ENCODE results near the gene TNFSF18. TPM values are rescaled to one million over a fixed set of nuclear protein-coding genes. Genes with fewer than 3 reads are reported as not detected.
A peak's percentile ranks its signal among the peaks of the same experiment; 100 is the strongest.
"Not testable (repeated sequence)": the region's sequence is repeated elsewhere in the genome, so short reads cannot be mapped to it uniquely, and the experiment has no call there.

TNFSF18 gene
- total RNA-seq, 1 donor from 2014 or later = 0.14 TPM

DNA sequence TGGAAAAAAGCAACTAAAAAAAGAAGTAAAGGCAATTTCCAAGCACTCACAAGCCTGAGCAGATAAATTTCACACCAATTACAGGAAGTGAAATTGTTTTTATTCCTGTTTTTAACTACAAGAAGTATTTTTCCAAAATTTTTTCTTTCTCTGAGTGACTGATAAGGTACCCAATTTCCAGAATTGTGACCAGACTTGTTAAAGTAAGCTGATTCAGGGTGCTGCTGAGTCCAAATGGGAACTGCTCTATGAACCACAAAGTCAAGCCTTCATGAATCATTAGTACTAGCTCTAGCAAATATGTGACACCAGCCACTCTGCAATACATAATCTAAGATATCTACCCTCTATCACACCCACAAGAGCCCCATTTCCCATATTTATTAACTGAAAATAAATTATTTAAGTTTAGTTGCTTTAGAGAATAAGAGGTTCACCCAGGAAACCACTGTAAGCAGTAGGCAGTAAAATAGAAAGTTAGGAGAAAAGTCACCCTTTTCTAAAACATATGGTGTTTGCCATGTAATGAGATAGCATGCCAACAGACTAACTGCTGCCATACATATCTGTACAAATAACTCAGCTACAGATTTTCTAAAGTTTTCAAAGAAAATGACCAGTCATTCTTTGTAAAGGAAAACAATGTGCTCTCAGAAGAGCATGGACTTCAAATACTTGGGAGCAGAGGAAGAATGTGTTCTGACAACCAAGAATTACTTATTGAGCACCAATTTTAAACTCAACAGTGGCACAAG, 43.1 kb upstream of the TNFSF18 start:
- no peaks in the 10 kb centered on the region for H3K27me3 Mint-ChIP-seq (ENCODE audit: low read depth, unreplicated experiment)
- no peaks in the 10 kb centered on the region for H3K79me2 ChIP-seq (ENCODE audit: insufficient read depth, low read length)
- FAIRE-seq (no peak), DNase-seq (ENCODE audit: low read depth) (peak; percentile 30)
- no peaks in the 10 kb centered on the region for H3K36me3 Mint-ChIP-seq (ENCODE audit: low read depth, unreplicated experiment)
- no peak overlapping the region for H3K4me2 ChIP-seq (ENCODE audit: low read length)
- no peak overlapping the region for H3K9ac ChIP-seq (ENCODE audit: low read length)
- peaks cover 6% of the 10 kb centered on the region for H3K4me1 Mint-ChIP-seq (ENCODE audit: low read depth, unreplicated experiment)
- no peak for TF ChIP-seq EZH2 (IDR thresholded peaks at IDR 0.05; ENCODE audit: insufficient read depth, low read length)
- TF ChIP-seq, protein P1, sequence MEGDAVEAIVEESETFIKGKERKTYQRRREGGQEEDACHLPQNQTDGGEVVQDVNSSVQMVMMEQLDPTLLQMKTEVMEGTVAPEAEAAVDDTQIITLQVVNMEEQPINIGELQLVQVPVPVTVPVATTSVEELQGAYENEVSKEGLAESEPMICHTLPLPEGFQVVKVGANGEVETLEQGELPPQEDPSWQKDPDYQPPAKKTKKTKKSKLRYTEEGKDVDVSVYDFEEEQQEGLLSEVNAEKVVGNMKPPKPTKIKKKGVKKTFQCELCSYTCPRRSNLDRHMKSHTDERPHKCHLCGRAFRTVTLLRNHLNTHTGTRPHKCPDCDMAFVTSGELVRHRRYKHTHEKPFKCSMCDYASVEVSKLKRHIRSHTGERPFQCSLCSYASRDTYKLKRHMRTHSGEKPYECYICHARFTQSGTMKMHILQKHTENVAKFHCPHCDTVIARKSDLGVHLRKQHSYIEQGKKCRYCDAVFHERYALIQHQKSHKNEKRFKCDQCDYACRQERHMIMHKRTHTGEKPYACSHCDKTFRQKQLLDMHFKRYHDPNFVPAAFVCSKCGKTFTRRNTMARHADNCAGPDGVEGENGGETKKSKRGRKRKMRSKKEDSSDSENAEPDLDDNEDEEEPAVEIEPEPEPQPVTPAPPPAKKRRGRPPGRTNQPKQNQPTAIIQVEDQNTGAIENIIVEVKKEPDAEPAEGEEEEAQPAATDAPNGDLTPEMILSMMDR (IDR thresholded peaks at IDR 0.05; ENCODE audit: insufficient read depth, low read depth, low read length) = no peak
- H3K4me1 ChIP-seq (ENCODE audit: insufficient read depth, low read length) = peaks cover 6% of the 10 kb centered on the region
- H3K9me3 ChIP-seq (ENCODE audit: insufficient read depth, low read depth, low read length) = no peaks in the 10 kb centered on the region
- H3K27ac Mint-ChIP-seq (ENCODE audit: unreplicated experiment) = no peak overlapping the region
- no peak overlapping the region for H3K27ac ChIP-seq (ENCODE audit: low read depth, low read length)
- no peaks in the 10 kb centered on the region for H3K27me3 ChIP-seq (ENCODE audit: insufficient read depth, low read length)
- H3K9me3 Mint-ChIP-seq (ENCODE audit: unreplicated experiment) = no peaks in the 10 kb centered on the region
- no peaks in the 10 kb centered on the region for H3K36me3 ChIP-seq (ENCODE audit: insufficient read depth, low read length)
- no peak overlapping the region for H3K4me3 Mint-ChIP-seq (ENCODE audit: unreplicated experiment)
- H2AFZ ChIP-seq (ENCODE audit: low read depth, low read length) = no peak overlapping the region
- H3K4me3 ChIP-seq (ENCODE audit: insufficient read depth, low read depth, low read length) = no peak overlapping the region
- no peaks in the 10 kb centered on the region for H4K20me1 ChIP-seq (ENCODE audit: insufficient read depth, low read length)

DNA sequence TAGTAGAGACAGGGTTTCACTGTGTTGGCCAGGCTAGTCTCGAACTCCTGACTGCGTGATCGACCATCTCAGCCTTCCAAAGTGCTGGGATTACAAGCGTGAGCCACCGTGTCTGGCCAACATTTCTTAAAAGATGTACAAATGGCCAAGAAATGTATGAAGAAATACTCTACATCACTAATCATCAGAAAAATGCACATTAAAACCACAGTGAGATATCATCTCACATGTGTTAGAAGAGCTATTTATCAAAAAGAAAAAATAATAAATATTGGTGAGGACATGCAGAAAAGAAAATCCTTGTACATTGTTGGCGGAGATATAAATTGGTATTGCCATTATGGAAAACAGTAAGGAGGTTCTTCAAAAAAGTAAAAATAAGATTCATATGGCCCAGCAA, 33.6 kb upstream of the TNFSF18 start:
- DNase-seq (ENCODE audit: low read depth) (peak; percentile 48), FAIRE-seq (no peak)
- Mint-ChIP-seq H3K4me1 (ENCODE audit: low read depth, unreplicated experiment) (no peaks in the 10 kb centered on the region), H3K9me3 (ENCODE audit: unreplicated experiment) (no peaks in the 10 kb centered on the region), H3K27ac (ENCODE audit: unreplicated experiment) (no peak overlapping the region), H3K27me3 (ENCODE audit: low read depth, unreplicated experiment) (peaks cover 8% of the 10 kb centered on the region), H3K36me3 (ENCODE audit: low read depth, unreplicated experiment) (no peaks in the 10 kb centered on the region), H3K4me3 (ENCODE audit: unreplicated experiment) (no peak overlapping the region)
- no peak overlapping the region for H2AFZ ChIP-seq (ENCODE audit: low read depth, low read length)
- no peak overlapping the region for H3K4me2 ChIP-seq (ENCODE audit: low read length)
- no peak overlapping the region for H3K27ac ChIP-seq (ENCODE audit: low read depth, low read length)
- no peaks in the 10 kb centered on the region for H3K27me3 ChIP-seq (ENCODE audit: insufficient read depth, low read length)
- H3K9me3 ChIP-seq (ENCODE audit: insufficient read depth, low read depth, low read length) = no peaks in the 10 kb centered on the region
- H3K9ac ChIP-seq (ENCODE audit: low read length) = no peak overlapping the region
- TF ChIP-seq EZH2 (IDR thresholded peaks at IDR 0.05; ENCODE audit: insufficient read depth, low read length) = no peak
- TF ChIP-seq, protein P1 (IDR thresholded peaks at IDR 0.05; ENCODE audit: insufficient read depth, low read depth, low read length) = no peak
- no peaks in the 10 kb centered on the region for H4K20me1 ChIP-seq (ENCODE audit: insufficient read depth, low read length)
- no peaks in the 10 kb centered on the region for H3K4me1 ChIP-seq (ENCODE audit: insufficient read depth, low read length)
- no peaks in the 10 kb centered on the region for H3K79me2 ChIP-seq (ENCODE audit: insufficient read depth, low read length)
- H3K36me3 ChIP-seq (ENCODE audit: insufficient read depth, low read length) = no peaks in the 10 kb centered on the region
- H3K4me3 ChIP-seq (ENCODE audit: insufficient read depth, low read depth, low read length) = no peak overlapping the region

DNA sequence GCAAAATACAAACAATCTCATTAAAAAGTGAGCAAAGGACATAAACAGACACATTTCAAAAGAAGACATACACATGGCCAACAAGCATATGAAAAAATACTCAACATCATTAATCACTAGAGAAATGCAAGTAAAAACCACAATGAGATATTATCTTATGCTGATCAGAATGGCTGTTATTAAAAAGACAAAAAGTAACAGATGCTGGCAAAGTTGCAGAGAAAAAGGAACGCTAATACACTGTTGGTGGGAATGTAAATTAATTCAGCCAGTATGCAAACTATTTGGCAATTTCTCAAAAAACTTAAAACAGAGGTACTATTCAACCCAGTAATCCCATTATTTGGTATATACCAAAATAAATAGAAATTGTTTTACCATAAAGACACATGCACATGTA, 32.2 kb upstream of the TNFSF18 start:
- no peak overlapping the region for H3K27ac Mint-ChIP-seq (ENCODE audit: unreplicated experiment)
- H3K9me3 ChIP-seq (ENCODE audit: insufficient read depth, low read depth, low read length) = no peaks in the 10 kb centered on the region
- H3K27me3 ChIP-seq (ENCODE audit: insufficient read depth, low read length) = no peaks in the 10 kb centered on the region
- H3K36me3 Mint-ChIP-seq (ENCODE audit: low read depth, unreplicated experiment) = no peaks in the 10 kb centered on the region
- no peak overlapping the region for H3K4me3 Mint-ChIP-seq (ENCODE audit: unreplicated experiment)
- H4K20me1 ChIP-seq (ENCODE audit: insufficient read depth, low read length) = no peaks in the 10 kb centered on the region
- H2AFZ ChIP-seq (ENCODE audit: low read depth, low read length) = no peak overlapping the region
- H3K9me3 Mint-ChIP-seq (ENCODE audit: unreplicated experiment) = no peaks in the 10 kb centered on the region
- no peak overlapping the region for H3K27ac ChIP-seq (ENCODE audit: low read depth, low read length)
- H3K4me3 ChIP-seq (ENCODE audit: insufficient read depth, low read depth, low read length) = no peak overlapping the region
- peaks cover 8% of the 10 kb centered on the region for H3K27me3 Mint-ChIP-seq (ENCODE audit: low read depth, unreplicated experiment)
- DNase-seq (ENCODE audit: low read depth) = no peak
- no peak overlapping the region for H3K9ac ChIP-seq (ENCODE audit: low read length)
- no peak for TF ChIP-seq EZH2 (IDR thresholded peaks at IDR 0.05; ENCODE audit: insufficient read depth, low read length)
- TF ChIP-seq, protein P1 (IDR thresholded peaks at IDR 0.05; ENCODE audit: insufficient read depth, low read depth, low read length) = no peak
- no peak overlapping the region for H3K4me2 ChIP-seq (ENCODE audit: low read length)
- H3K36me3 ChIP-seq (ENCODE audit: insufficient read depth, low read length) = no peaks in the 10 kb centered on the region
- no peak for FAIRE-seq
- H3K4me1 Mint-ChIP-seq (ENCODE audit: low read depth, unreplicated experiment) = no peaks in the 10 kb centered on the region
- H3K4me1 ChIP-seq (ENCODE audit: insufficient read depth, low read length) = no peaks in the 10 kb centered on the region
- no peaks in the 10 kb centered on the region for H3K79me2 ChIP-seq (ENCODE audit: insufficient read depth, low read length)

DNA sequence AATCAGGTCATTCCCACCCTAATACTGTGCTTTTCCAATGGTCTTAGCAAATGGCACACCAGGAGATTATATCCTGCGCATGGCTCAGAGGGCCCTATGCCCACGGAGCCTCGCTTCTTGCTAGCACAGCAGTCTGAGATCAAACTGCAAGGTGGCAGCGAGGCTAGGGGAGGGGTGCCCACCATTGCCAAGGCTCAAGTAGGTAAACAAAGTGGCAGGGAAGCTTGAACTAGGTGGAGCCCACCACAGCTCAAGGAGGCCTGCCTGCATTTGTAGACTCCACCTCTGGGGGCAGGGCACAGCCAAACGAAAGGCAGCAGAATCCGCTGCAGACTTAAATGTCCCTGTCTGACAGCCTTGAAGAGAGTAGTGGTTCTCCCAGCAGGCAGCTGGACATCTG, 23.5 kb upstream of the TNFSF18 start:
- H4K20me1 ChIP-seq (ENCODE audit: insufficient read depth, low read length); H3K4me3 Mint-ChIP-seq (ENCODE audit: unreplicated experiment); H3K36me3 Mint-ChIP-seq (ENCODE audit: low read depth, unreplicated experiment); FAIRE-seq; H3K27ac Mint-ChIP-seq (ENCODE audit: unreplicated experiment); H3K79me2 ChIP-seq (ENCODE audit: insufficient read depth, low read length); H2AFZ ChIP-seq (ENCODE audit: low read depth, low read length); H3K4me3 ChIP-seq (ENCODE audit: insufficient read depth, low read depth, low read length); H3K27me3 Mint-ChIP-seq (ENCODE audit: low read depth, unreplicated experiment); H3K4me2 ChIP-seq (ENCODE audit: low read length); H3K4me1 ChIP-seq (ENCODE audit: insufficient read depth, low read length); H3K36me3 ChIP-seq (ENCODE audit: insufficient read depth, low read length); H3K4me1 Mint-ChIP-seq (ENCODE audit: low read depth, unreplicated experiment); H3K27ac ChIP-seq (ENCODE audit: low read depth, low read length); H3K27me3 ChIP-seq (ENCODE audit: insufficient read depth, low read length); DNase-seq (ENCODE audit: low read depth); H3K9ac ChIP-seq (ENCODE audit: low read length); H3K9me3 ChIP-seq (ENCODE audit: insufficient read depth, low read depth, low read length): not testable (repeated sequence)
- peaks cover 20% of the 10 kb centered on the region for H3K9me3 Mint-ChIP-seq (ENCODE audit: unreplicated experiment)

Measured in astrocyte (in vitro differentiated cells and primary cell).